PC-9 (cell line): ENCODE measurements around the gene ITGB7.

Experiments
- CTCF ChIP-seq: fragments of 200-600 bp; sonication (generic); conservative IDR thresholded peaks from 2 replicates; pipeline ENCODE4 v1.6.1; 2017; ENCODE audit warnings: mixed run types, antibody characterized with exemption, mild to moderate bottlenecking, moderate library complexity
- EZH2 ChIP-seq: fragments of 200-600 bp; sonication (generic); IDR thresholded peaks from 2 replicates; pipeline ENCODE4 v1.8.0; 2017; ENCODE audit warnings: antibody characterized with exemption, low read depth

- TF ChIP-seq CTCF (no peak), EZH2 (no peak)
These were observed 19.7 kb downstream of the ITGB7 start for GRCh38 chr12:53187145-53187899.
